Prostate gland (tissue), 2 donors: Measurements from ENCODE around the gene SPATA18. TPM values are rescaled to one million over a fixed set of nuclear protein-coding genes. Genes with fewer than 3 reads are reported as not detected.

Source experiments
- DNase-seq: peaks from one replicate; pipeline ENCODE4 v3.0.0-alpha.2; 2019; ENCODE audit warnings: low spot score
- H3K27ac ChIP-seq, 2 donors: fragments of 200-600 bp; sonication (generic); 2 replicates each; pipeline ENCODE4 v1.5.1; 2017 to 2019
- H3K27me3 ChIP-seq: fragments of 200-600 bp; sonication (generic); replicated peaks from 2 replicates; pipeline ENCODE4 v1.5.1; 2019; ENCODE audit not compliant: insufficient read depth
- H3K36me3 ChIP-seq, 2 donors: fragments of 200-600 bp; sonication (generic); 1 replicate in 1 of 2; 2 replicates in 1 of 2; pipeline versions ENCODE4 v1.5.1 to v1.8.1; 2017 to 2019
- H3K4me1 ChIP-seq: fragments of 200-600 bp; sonication (generic); replicated peaks from 2 replicates; pipeline ENCODE4 v1.5.1; 2019
- H3K4me3 ChIP-seq, 2 donors: fragments of 200-600 bp; sonication (generic); 2 replicates each; pipeline ENCODE4 v1.5.1; 2017 to 2019
- H3K9me3 ChIP-seq: fragments of 200-600 bp; sonication (generic); 2 replicates; pipeline ENCODE4 v1.5.1; 2017
- CTCF ChIP-seq, 4 experiments: fragments of 200-600 bp in 2 of 4; fragments of 450-650 bp in 2 of 4; sonication (generic) in 2 of 4; IDR thresholded peaks; 1 replicate in 3 of 4; 2 replicates in 1 of 4; pipeline ENCODE4 v1.5.1; 2016 to 2019; ENCODE audit warnings: antibody characterized with exemption in 4 of 4, mild to moderate bottlenecking in 2 of 4, moderate library complexity in 2 of 4
- POLR2A ChIP-seq: fragments of 450-650 bp; IDR thresholded peaks from one replicate; pipeline ENCODE4 v1.6.1; 2016; ENCODE audit warnings: antibody characterized with exemption, mild to moderate bottlenecking
- POLR2AphosphoS5 ChIP-seq: sonication (generic); formaldehyde crosslinking; IDR thresholded peaks from one replicate; pipeline ENCODE4 v1.6.1; 2017; ENCODE audit warnings: antibody characterized with exemption
- WGBS: methylation state at CpG from one replicate; pipeline ENCODE4 v1.1.5; 2018; 5-methylcytosine and 5-hydroxymethylcytosine counted together
- intact Hi-C: fragments of 100-400 bp; cut with DNase I; formaldehyde crosslinking; loops from one replicate; pipeline ENCODE4 v1.14.2; 2022
- total RNA-seq, 2 donors: library from RNA; depleted of rRNA; stranded (reverse); fragments of >200 nt; gene quantifications; one replicate each; pipeline ENCODE4 v1.1.0, GENCODE V29; 2016

Gene SPATA18
- total RNA-seq, result 10 to 100 TPM in 1 of 2 donors, 1 to 10 TPM in 1; 8.1 to 16.6 TPM

GRCh38 chr4:52051213-52051614 is at the start of gene SPATA18:
Gene SPATA18, plus strand, starts transcription at chr4:52051304. Its CDS starts 401 bp downstream, at chr4:52051705.
- under 1% methylated on average over 44 of the region's 44 CpGs for WGBS
- H3K36me3 ChIP-seq, result no peaks in the 10 kb centered on the region
- DNase-seq, result peak; percentile 26
- TF ChIP-seq CTCF (IDR thresholded peaks at IDR 0.05) (no peak), POLR2A (peak; percentile 36)
- H3K27ac ChIP-seq, result peak within 1 kb of the TSS; percentile 61 to 82
- no peaks in the 10 kb centered on the region for H3K27me3 ChIP-seq
- no peaks in the 10 kb centered on the region for H3K4me1 ChIP-seq
- intact Hi-C loops, result no loop called here
- H3K4me3 ChIP-seq, result peak within 1 kb of the TSS; percentile 45 to 48
- no peaks in the 10 kb centered on the region for H3K9me3 ChIP-seq

- no peak overlapping the region for H3K4me3 ChIP-seq
- TF ChIP-seq POLR2AphosphoS5, result no peak
- WGBS, result 70% methylated on average over 2 of the region's 2 CpGs
- no peaks in the 10 kb centered on the region for H3K4me1 ChIP-seq
- no peak for DNase-seq
- H3K27me3 ChIP-seq, result no peaks in the 10 kb centered on the region
- H3K36me3 ChIP-seq, result no peaks in the 10 kb centered on the region
- H3K27ac ChIP-seq, result no peak overlapping the region
- intact Hi-C loops, result no loop called here
- H3K9me3 ChIP-seq, result no peaks in the 10 kb centered on the region
Measured at GRCh38 chr4:52001616-52002015, 49.5 kb upstream of the SPATA18 start.

GRCh38 chr4:52004414-52004813 is 46.7 kb upstream of the SPATA18 start:
- no peak overlapping the region for H3K4me3 ChIP-seq
- intact Hi-C loops, result no loop called here
- H3K27me3 ChIP-seq, result no peaks in the 10 kb centered on the region
- no peak for TF ChIP-seq CTCF (IDR thresholded peaks at IDR 0.05)
- no peak for TF ChIP-seq POLR2AphosphoS5
- no peak for TF ChIP-seq POLR2A
- no peak overlapping the region for H3K27ac ChIP-seq
- no peaks in the 10 kb centered on the region for H3K4me1 ChIP-seq
- no peaks in the 10 kb centered on the region for H3K36me3 ChIP-seq
- no peak for DNase-seq
- H3K9me3 ChIP-seq, result no peaks in the 10 kb centered on the region

GRCh38 chr4:52005604-52006273 is 45.4 kb upstream of the SPATA18 start:
- H3K4me1 ChIP-seq, result no peaks in the 10 kb centered on the region
- no peaks in the 10 kb centered on the region for H3K27me3 ChIP-seq
- H3K4me3 ChIP-seq, result no peak overlapping the region
- no peaks in the 10 kb centered on the region for H3K9me3 ChIP-seq
- 82% methylated on average over 2 of the region's 2 CpGs for WGBS
- TF ChIP-seq POLR2A (no peak), POLR2AphosphoS5 (no peak), CTCF (IDR thresholded peaks at IDR 0.05) (no peak)
- intact Hi-C loops, result no loop called here
- no peaks in the 10 kb centered on the region for H3K36me3 ChIP-seq
- no peak for DNase-seq
- H3K27ac ChIP-seq, result no peak overlapping the region

GRCh38 chr4:52006887-52007286 is 44.2 kb upstream of the SPATA18 start:
- intact Hi-C loops, result no loop called here
- no peak overlapping the region for H3K4me3 ChIP-seq
- DNase-seq, result no peak
- no peaks in the 10 kb centered on the region for H3K27me3 ChIP-seq
- H3K36me3 ChIP-seq, result no peaks in the 10 kb centered on the region
- 96% methylated on average over 4 of the region's 4 CpGs for whole genome bisulfite sequencing
- no peak overlapping the region for H3K27ac ChIP-seq
- TF ChIP-seq POLR2A, result no peak
- no peak for TF ChIP-seq CTCF (IDR thresholded peaks at IDR 0.05)
- TF ChIP-seq POLR2AphosphoS5, result no peak
- H3K9me3 ChIP-seq, result no peaks in the 10 kb centered on the region
- no peaks in the 10 kb centered on the region for H3K4me1 ChIP-seq
